ENCODE results near the gene ZNF598.

The ZNF598 gene

DNA sequence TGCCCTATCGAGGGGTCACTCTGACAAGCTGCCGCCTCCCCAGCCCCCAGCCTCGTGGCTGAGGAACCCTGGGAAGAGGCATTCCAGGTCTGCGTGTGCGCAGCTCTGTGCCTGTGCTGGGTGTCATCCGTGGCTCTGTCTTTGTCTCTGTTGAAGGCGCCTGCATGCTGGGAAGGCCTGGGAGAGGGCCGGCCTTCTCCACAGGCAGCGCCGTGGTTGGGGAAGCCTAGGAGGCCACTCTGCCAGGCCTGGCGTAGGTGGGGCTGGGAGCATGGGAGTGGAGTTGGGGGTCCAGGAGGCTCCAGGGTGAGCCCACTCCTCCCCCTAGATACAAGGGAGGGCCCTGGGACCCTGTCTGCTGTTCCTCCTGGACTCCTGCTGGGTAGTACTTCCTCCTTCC, 20.4 kb upstream of the ZNF598 start:
- no peaks in the 10 kb centered on the region for H3K9me3 ChIP-seq (ENCODE audit: insufficient read depth, low read length)
- H3K36me3 ChIP-seq (ENCODE audit: low read length), result no peaks in the 10 kb centered on the region
- no peak overlapping the region for H2AFZ ChIP-seq (ENCODE audit: low read depth, low read length, severe bottlenecking)
- no peak overlapping the region for H3K9ac ChIP-seq (ENCODE audit: low read length)
- H4K20me1 ChIP-seq (ENCODE audit: low read depth, low read length), result no peaks in the 10 kb centered on the region
- no peaks in the 10 kb centered on the region for H3K79me2 ChIP-seq (ENCODE audit: insufficient read depth, low read length)
- H3K9me2 ChIP-seq (replicated peaks; ENCODE audit: insufficient read depth, low read length), result no peaks in the 10 kb centered on the region
- H3K27ac ChIP-seq (ENCODE audit: low read depth, low read length), result no peak overlapping the region
- no peak overlapping the region for H3K4me2 ChIP-seq (ENCODE audit: low read depth, low read length, poor library complexity, severe bottlenecking)
- no peaks in the 10 kb centered on the region for H3F3A ChIP-seq (ENCODE audit: insufficient read depth)
- H3K4me3 ChIP-seq (ENCODE audit: insufficient read depth, low read length, poor library complexity, severe bottlenecking), result no peak overlapping the region
- TF ChIP-seq, protein P1, sequence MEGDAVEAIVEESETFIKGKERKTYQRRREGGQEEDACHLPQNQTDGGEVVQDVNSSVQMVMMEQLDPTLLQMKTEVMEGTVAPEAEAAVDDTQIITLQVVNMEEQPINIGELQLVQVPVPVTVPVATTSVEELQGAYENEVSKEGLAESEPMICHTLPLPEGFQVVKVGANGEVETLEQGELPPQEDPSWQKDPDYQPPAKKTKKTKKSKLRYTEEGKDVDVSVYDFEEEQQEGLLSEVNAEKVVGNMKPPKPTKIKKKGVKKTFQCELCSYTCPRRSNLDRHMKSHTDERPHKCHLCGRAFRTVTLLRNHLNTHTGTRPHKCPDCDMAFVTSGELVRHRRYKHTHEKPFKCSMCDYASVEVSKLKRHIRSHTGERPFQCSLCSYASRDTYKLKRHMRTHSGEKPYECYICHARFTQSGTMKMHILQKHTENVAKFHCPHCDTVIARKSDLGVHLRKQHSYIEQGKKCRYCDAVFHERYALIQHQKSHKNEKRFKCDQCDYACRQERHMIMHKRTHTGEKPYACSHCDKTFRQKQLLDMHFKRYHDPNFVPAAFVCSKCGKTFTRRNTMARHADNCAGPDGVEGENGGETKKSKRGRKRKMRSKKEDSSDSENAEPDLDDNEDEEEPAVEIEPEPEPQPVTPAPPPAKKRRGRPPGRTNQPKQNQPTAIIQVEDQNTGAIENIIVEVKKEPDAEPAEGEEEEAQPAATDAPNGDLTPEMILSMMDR (IDR thresholded peaks at IDR 0.05; ENCODE audit: insufficient read depth, low read length, poor library complexity, severe bottlenecking), result no peak
- no peak for TF ChIP-seq EZH2phosphoT487 (conservative IDR thresholded peaks at IDR 0.05; ENCODE audit: low read length)
- no peaks in the 10 kb centered on the region for H3K27me3 ChIP-seq (ENCODE audit: low read length)

DNA sequence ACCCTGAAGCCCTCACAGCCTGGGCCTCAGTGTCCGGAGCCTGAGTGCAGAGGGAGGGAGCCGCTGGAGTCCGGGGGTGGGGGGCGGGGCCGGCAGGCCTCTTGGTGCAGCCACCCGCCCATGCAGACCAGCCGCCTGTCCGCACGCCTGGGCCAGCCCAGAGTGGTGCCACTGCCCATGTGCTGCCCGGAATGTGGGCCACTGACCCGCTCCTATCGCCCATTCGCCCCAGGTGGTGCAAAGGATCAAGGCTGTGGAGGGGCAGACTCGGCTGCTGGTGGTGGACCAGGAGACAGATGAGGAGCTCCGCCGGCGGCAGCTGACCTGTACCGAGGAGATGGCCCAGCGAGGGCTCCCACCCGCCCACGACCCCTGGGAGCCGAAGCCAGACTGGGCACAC, 19.7 kb upstream of the ZNF598 start:
- TF ChIP-seq, protein P1 (IDR thresholded peaks at IDR 0.05; ENCODE audit: insufficient read depth, low read length, poor library complexity, severe bottlenecking), result no peak
- no peak for TF ChIP-seq EZH2phosphoT487 (conservative IDR thresholded peaks at IDR 0.05; ENCODE audit: low read length)
- Histone ChIP-seq H3K9me2 (replicated peaks; ENCODE audit: insufficient read depth, low read length) (no peaks in the 10 kb centered on the region), H4K20me1 (ENCODE audit: low read depth, low read length) (no peaks in the 10 kb centered on the region), H2AFZ (ENCODE audit: low read depth, low read length, severe bottlenecking) (no peak overlapping the region), H3K27ac (ENCODE audit: low read depth, low read length) (no peak overlapping the region), H3K9ac (ENCODE audit: low read length) (no peak overlapping the region), H3K9me3 (ENCODE audit: insufficient read depth, low read length) (no peaks in the 10 kb centered on the region), H3F3A (ENCODE audit: insufficient read depth) (no peaks in the 10 kb centered on the region), H3K4me2 (ENCODE audit: low read depth, low read length, poor library complexity, severe bottlenecking) (no peak overlapping the region), H3K4me3 (ENCODE audit: insufficient read depth, low read length, poor library complexity, severe bottlenecking) (no peak overlapping the region), H3K27me3 (ENCODE audit: low read length) (no peaks in the 10 kb centered on the region), H3K36me3 (ENCODE audit: low read length) (no peaks in the 10 kb centered on the region), H3K79me2 (ENCODE audit: insufficient read depth, low read length) (no peaks in the 10 kb centered on the region)

DNA sequence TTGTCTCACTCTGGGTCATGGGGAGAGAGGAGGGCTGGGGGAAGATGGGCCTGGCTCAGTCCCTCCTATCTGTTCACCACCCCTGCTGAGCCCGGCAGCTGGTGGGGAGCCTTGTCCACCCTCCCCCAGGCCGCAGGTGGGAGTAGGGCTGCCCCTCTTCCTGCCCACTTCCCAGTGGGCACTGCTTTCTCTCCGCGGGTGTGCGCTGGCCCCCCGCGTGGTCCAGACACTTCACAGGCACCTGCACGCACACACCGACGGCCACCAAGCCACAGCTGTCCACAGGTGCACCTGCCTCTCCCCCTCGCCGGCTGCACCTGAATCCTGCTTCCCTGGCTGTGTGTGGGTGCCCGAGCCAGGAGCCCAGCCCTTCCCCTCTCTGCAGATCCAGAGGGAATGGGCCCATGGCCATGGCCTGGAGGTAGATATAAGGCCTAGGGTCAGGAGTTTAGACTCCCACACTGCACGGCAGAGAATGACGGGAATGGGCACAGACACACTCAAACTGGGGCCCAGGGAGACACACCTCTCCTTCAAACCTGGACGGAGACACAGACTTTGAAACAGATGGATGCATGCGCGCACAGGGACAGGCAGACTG, 19.1 kb upstream of the ZNF598 start:
- Histone ChIP-seq H3K4me2 (ENCODE audit: low read depth, low read length, poor library complexity, severe bottlenecking) (no peak overlapping the region), H3K4me3 (ENCODE audit: insufficient read depth, low read length, poor library complexity, severe bottlenecking) (no peak overlapping the region), H3K79me2 (ENCODE audit: insufficient read depth, low read length) (no peaks in the 10 kb centered on the region), H4K20me1 (ENCODE audit: low read depth, low read length) (no peaks in the 10 kb centered on the region), H3K9me3 (ENCODE audit: insufficient read depth, low read length) (no peaks in the 10 kb centered on the region), H3K9ac (ENCODE audit: low read length) (no peak overlapping the region), H3K27ac (ENCODE audit: low read depth, low read length) (no peak overlapping the region), H3K36me3 (ENCODE audit: low read length) (no peaks in the 10 kb centered on the region), H2AFZ (ENCODE audit: low read depth, low read length, severe bottlenecking) (no peak overlapping the region), H3F3A (ENCODE audit: insufficient read depth) (no peaks in the 10 kb centered on the region), H3K9me2 (replicated peaks; ENCODE audit: insufficient read depth, low read length) (no peaks in the 10 kb centered on the region), H3K27me3 (ENCODE audit: low read length) (no peaks in the 10 kb centered on the region)
- TF ChIP-seq, protein P1 (IDR thresholded peaks at IDR 0.05; ENCODE audit: insufficient read depth, low read length, poor library complexity, severe bottlenecking), result no peak
- TF ChIP-seq EZH2phosphoT487 (conservative IDR thresholded peaks at IDR 0.05; ENCODE audit: low read length), result no peak

Measured in SU-DHL-6 (cell line).